NOMO-1 treated with dmso at 0.1 percent for 144 hours (cell line): ENCODE data around the gene ZBTB22.

Experiments used
- DNase-seq: peaks from one replicate; lab custom pipeline; 2025; ENCODE audit not compliant: unreplicated experiment; lab: John Stamatoyannopoulos, UW

ZBTB22 gene

DNA sequence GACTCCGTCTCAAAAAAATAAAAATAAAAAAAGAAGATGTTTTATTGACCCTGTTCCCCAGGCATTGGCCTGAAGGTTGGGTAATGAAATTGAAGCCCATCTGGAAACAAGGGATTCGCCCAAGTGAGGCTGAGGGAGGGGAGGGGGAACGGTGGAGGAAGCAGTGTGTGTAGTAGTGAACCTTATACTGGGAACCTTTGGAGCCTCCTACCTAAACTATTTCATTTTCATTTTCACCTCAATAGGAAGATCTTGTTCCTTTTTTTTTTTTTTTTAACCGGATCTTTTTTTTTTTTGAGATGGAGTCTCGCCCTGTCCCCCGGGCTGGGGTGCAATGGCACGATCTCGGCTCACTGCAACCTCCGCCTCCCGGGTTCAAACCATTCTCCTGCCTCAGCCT, 13.2 kb upstream of the ZBTB22 start:
- no peak for DNase-seq

DNA sequence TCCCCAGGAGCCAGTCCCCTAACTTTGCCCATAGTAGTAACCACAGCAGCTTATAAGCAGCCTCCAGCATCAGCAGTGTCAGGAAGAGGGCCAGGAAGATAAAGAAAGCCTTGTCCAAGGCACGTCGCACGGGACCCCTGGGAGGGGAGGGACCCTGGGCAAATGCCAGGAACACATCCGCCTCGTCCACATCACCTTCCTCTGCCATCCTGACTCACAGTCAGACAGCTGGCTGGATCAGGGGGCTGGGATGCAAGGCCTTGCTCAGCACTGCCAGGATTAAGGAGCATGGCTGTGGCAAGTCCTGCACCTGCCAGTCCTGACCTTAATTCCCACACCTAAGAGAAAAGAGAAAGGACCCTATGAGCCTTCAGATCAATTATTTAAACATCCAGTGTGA, 11.5 kb upstream of the ZBTB22 start:
- DNase-seq = no peak

DNA sequence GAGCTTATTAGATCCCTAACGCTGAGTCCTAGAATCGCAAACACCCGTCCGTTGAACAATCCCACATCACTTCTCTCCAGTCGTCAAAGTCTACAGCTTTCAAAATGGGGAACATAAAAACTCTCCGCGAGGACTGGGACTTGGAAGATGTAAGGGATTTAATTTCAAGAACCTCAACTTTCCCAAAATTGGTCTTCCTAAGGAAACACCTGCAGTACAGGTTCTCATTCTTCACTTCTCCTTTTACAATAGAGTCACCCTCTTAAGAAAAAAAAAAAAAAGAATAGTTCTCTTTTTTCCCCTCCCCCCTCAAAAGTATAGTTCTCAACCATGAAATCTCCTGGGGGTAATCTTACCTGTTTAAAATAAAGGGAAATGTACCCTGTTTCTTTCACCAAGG, 6.6 kb upstream of the ZBTB22 start:
- DNase-seq = no peak

DNA sequence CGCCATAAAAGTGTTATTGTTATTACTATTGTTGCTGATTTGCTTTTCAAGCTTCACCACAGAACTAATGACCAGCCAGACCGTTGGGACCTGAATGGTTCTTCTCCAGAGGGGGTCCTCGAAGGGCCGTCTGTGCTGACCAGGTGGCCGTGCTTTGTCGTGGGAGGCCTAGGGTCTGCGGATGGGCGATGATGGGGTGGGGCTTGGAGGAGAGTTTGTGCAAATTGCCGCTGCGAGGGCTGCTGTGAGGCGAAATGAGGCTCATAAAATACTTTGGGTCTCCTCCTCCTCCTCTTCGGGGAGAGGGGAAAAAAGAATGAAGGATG, 6.0 kb upstream of the ZBTB22 start:
- DNase-seq = no peak

DNA sequence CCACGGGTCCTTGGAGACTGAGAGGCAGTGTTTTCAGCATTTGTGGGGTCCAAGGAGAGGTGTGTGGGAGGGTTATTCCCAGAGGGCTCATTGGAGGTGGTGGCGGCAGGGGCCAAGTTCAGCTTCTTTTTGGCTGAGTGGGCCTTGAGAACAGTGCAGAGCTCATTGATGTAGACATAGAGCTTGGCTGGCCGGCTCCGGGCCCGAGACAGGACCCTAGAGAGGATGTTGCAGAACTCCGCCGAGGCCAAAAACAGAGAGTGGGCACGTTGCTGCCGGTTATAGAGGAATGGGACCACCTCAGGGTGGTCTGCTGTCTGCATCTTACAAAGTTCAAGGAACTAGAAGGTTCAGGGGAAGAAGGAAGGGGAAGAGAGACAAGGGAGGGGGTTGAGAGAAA, 3.7 kb upstream of the ZBTB22 start:
- no peak for DNase-seq

- DNase-seq = no peak
Measured at GRCh38 chr6:33320315-33321181, 3.0 kb upstream of the ZBTB22 start.

DNA sequence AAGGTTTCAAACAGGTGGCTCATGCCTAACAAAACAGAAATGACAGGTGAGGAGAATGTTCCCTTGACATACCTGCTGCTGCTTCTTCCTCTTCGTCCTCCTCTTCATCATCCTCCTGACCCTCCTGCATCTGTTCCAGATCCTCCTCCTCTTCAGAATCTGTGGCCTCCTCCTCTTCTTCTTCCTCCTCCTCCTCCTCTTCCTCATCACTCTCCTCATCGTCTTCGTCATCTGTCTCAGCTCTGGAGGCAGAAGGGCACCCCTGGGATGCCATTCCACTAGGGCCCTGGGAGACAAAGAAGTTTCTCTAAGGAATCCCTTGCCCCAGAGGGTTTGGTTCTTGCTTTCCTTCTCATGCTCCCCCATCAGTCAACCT, 2.4 kb upstream of the ZBTB22 start:
- no peak for DNase-seq

GRCh38 chr6:33318426-33319073, 1.0 kb upstream of the ZBTB22 start:
- no peak for DNase-seq

- DNase-seq = no peak
Measured at GRCh38 chr6:33317419-33317668, 200 bp downstream of the ZBTB22 start.

DNA sequence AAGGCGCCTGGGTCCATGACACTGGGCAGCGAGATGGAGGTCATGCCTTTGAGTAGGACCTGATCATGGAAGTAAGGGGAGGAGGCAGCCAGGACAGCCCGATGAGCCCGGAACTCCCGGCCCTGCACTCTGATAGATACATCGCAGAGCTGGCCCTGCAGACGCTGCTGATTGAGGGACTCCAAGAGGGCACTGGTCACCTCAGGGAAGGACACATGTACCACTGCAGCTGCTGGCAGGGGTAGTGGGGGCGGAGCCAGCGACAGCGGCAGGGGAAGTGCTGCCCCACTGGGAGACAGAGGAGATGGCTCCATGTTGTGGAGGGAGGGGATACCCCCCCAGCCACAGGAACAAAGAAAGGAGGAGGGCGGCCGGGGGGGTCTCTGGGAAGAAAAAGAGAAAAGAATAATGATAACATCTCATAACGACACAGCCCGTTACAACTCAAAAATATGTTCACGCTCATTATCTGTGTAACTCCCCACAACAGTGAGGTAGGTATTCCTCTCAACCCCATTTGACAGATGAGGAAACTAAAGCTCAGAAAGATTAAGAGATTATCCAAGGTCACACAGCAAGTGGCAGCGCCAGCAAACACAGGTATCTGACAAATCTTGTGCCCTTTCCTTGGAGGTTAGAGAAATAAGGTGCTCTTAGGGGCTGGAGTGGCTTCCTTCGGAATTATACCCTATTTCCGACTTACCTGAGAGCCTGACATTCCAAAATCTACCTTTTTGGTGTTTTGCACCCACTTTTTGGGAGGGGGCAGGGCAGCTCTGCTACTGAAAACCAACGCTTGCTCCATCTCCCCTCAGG, 733 bp downstream of the ZBTB22 start:
- no peak for DNase-seq

GRCh38 chr6:33315793-33316602, 1.5 kb downstream of the ZBTB22 start:
- no peak for DNase-seq

GRCh38 chr6:33314943-33315792, 2.4 kb downstream of the ZBTB22 start:
- DNase-seq = no peak

DNA sequence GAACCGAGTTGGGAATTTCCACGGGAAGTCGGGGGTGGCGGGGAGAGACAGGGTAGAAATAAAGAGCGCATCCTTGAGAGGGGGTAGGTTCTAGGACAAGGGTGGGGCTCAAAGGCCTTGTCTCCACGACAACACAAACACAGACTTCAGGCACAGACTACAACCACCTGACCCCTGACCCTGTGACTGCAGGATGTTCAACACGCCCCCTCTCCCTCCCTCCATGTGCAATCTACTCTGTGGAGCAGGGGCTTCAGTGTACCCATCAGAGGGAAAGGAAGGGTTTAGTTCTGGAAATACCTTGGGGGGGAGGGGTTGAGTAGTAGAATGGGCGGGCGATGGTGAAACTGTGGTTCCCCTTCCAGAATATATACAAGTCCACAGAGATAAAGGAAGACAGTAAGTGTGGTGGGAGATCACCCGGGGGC, 3.0 kb downstream of the ZBTB22 start:
- peak; percentile 56 for DNase-seq

- peak; percentile 59 for DNase-seq
Measured at GRCh38 chr6:33313709-33314514, 3.6 kb downstream of the ZBTB22 start, which contains the start of gene TAPBP. Gene TAPBP, minus strand, starts transcription at chr6:33314078. Its CDS starts 37 bp downstream, at chr6:33314041.

- DNase-seq = peak; percentile 47
Measured at GRCh38 chr6:33313105-33313708, 4.3 kb downstream of the ZBTB22 start.

DNA sequence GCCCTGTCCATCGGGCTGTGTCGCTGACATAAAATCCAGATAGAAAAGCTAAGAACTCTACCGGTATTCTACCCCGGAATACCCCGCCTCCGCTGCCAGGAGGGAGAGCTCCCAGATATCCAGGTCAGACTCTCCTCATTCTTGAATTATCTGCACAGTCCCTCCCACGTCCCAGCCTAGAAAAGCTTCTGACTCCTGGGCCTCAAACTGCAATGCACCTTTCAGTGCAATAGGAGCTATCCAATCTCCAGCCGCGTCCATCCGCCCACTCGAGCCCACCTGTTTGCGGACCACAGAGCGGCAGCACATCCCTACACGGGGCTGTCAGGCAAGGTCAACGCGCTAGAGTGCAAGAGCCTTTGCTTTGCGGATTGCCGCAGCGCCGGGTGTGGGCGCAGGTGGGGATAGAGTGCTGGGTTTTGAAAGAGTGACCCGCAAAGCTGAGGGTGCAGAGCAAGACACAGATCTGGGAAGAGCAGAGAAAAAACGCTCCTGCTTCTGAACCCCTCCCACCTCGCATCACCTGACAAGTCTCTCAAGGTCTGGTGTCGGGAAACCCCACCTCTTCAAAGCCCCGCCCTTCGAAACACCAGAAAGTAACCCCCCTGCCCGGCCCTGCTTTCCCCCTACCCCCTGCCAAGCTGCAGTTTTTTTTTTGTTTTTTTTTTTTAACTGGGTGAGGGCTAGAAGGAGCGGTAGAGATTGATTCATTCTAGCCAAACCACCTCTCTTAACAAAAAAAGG, 5.0 kb downstream of the ZBTB22 start:
- DNase-seq = peak; percentile 80

GRCh38 chr6:33306356-33306755, 11.2 kb downstream of the ZBTB22 start:
- no peak for DNase-seq

GRCh38 chr6:33305052-33305451, 12.5 kb downstream of the ZBTB22 start:
- no peak for DNase-seq
